A673 (cell line): Measurements from ENCODE around the gene LRBA. TPM values are rescaled to one million over a fixed set of nuclear protein-coding genes. Genes with fewer than 3 reads are reported as not detected.
"Not testable (repeated sequence)": the region's sequence is repeated elsewhere in the genome, so short reads cannot be mapped to it uniquely, and the experiment has no call there.

Experiments
- BruUV-seq: library from RNA; stranded (reverse); fragments of 400-500 nt; replicated peaks from 2 replicates; lab custom pipeline; 2021; lab: Mats Ljungman, UMichigan
- CTCF ChIA-PET: fragments of 300-600 bp; sonication (Branson Sonifier 250); formaldehyde crosslinking; loops from one replicate; lab custom pipeline; 2022; ENCODE audit warnings: antibody characterized with exemption; lab: Charles Lee
- POLR2A ChIA-PET: fragments of 300-600 bp; sonication (Branson Sonifier 250); formaldehyde crosslinking; loops from one replicate; lab custom pipeline; 2022; ENCODE audit warnings: antibody characterized with exemption; ENCODE audit not compliant: low non-redundant PET; lab: Charles Lee
- DNase-seq: peaks from one replicate; pipeline ENCODE4 v3.0.0-alpha.2; 2015; ENCODE audit warnings: low spot score
- H3K27ac ChIP-seq: fragments of 200-600 bp; sonication (generic); 2 replicates; pipeline ENCODE4 v1.5.1; 2016; ENCODE audit warnings: mixed run types, low read depth, mild to moderate bottlenecking, mixed read lengths, antibody characterized with exemption, low read length; ENCODE audit not compliant: poor library complexity, severe bottlenecking
- H3K27me3 ChIP-seq: fragments of 200-600 bp; sonication (generic); replicated peaks from 2 replicates; pipeline ENCODE4 v1.6.1; 2017; ENCODE audit warnings: mixed run types, low read depth, mild to moderate bottlenecking, mixed read lengths, antibody characterized with exemption, low read length; ENCODE audit not compliant: insufficient read depth, poor library complexity
- H3K36me3 ChIP-seq: fragments of 200-600 bp; sonication (generic); 2 replicates; pipeline ENCODE4 v1.6.1; 2016; ENCODE audit warnings: mixed run types, mild to moderate bottlenecking, mixed read lengths, antibody characterized with exemption, low read length; ENCODE audit not compliant: insufficient read depth, poor library complexity, severe bottlenecking
- H3K4me1 ChIP-seq: fragments of 200-600 bp; sonication (generic); 2 replicates; pipeline ENCODE4 v1.6.1; 2017; ENCODE audit warnings: mixed run types, mild to moderate bottlenecking, mixed read lengths, antibody characterized with exemption, low read length; ENCODE audit not compliant: insufficient read depth, poor library complexity, severe bottlenecking
- H3K4me3 ChIP-seq: fragments of 200-600 bp; sonication (generic); 2 replicates; pipeline ENCODE4 v1.5.1; 2016; ENCODE audit warnings: low read depth, mixed run types, mild to moderate bottlenecking, mixed read lengths, low read length; ENCODE audit not compliant: poor library complexity, severe bottlenecking
- H3K9me3 ChIP-seq: fragments of 200-600 bp; sonication (generic); 2 replicates; pipeline ENCODE4 v1.6.1; 2016; ENCODE audit warnings: mixed run types, low read depth, mild to moderate bottlenecking, mixed read lengths, antibody characterized with exemption, low read length; ENCODE audit not compliant: poor library complexity, severe bottlenecking
- CTCF ChIP-seq: fragments of 300-800, 200-600 bp; sonication (generic); conservative IDR thresholded peaks from 2 replicates; pipeline ENCODE4 v1.5.1; 2017; ENCODE audit warnings: low read depth, mild to moderate bottlenecking, antibody characterized with exemption, low read length, moderate library complexity, mixed read lengths
- EZH2 ChIP-seq: fragments of 200-600 bp; sonication (generic); IDR thresholded peaks from 2 replicates; pipeline ENCODE4 v1.6.1; 2017; ENCODE audit warnings: borderline replicate concordance, low read depth, mild to moderate bottlenecking, mixed read lengths, antibody characterized with exemption, low read length; ENCODE audit not compliant: poor library complexity, severe bottlenecking
- intact Hi-C: fragments of 100-400 bp; cut with micrococcal nuclease; formaldehyde crosslinking; loops from one replicate; pipeline ENCODE4 v1.10.0; 2022; ENCODE audit not compliant: unreplicated experiment
- total RNA-seq: library from RNA; stranded (reverse); gene quantifications from 2 replicates; pipeline ENCODE4 v1.2.3, GENCODE V29; 2021

The LRBA gene
- total RNA-seq, 1 experiment from 2014 or later = 35.7 TPM

DNA sequence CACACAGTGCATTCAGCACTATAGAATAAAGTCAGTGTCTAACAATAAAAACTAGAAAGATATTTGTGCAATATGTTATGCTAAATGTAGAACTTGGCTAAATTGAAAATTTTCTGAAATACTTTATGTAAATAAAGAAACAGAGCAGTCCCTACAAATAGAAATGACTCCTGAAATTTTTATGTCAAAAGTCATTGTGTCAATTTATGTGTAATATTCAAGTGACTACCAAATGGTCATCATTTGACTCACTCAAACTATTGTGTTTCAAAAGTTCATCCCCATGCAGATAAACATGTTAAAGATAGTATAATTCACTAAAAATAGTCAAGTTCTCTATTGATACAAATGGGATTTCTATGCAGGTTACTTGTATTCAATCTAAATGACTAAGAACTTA lies 17.9 kb downstream of the LRBA start:
- TF ChIP-seq CTCF = no peak
- no peak for TF ChIP-seq EZH2
- Histone ChIP-seq H3K36me3 (no peaks in the 10 kb centered on the region), H3K4me1 (peaks cover 6% of the 10 kb centered on the region), H3K27ac (no peak overlapping the region), H3K4me3 (no peak overlapping the region), H3K27me3 (no peaks in the 10 kb centered on the region), H3K9me3 (no peaks in the 10 kb centered on the region)
- intact Hi-C loops = no loop called here
- BruUV-seq = no TSS peak
- CTCF ChIA-PET = no interaction called here
- no peak for DNase-seq
- POLR2A ChIA-PET = no interaction called here

- DNase-seq = no peak
- intact Hi-C loops = no loop called here
- ChIA-PET CTCF (no interaction called here), POLR2A (no interaction called here)
- H3K27ac ChIP-seq = no peak overlapping the region
- no peak for TF ChIP-seq EZH2
- TF ChIP-seq CTCF = no peak
- no peaks in the 10 kb centered on the region for H3K36me3 ChIP-seq
- H3K4me3 ChIP-seq = no peak overlapping the region
- H3K9me3 ChIP-seq = no peaks in the 10 kb centered on the region
- H3K27me3 ChIP-seq = no peaks in the 10 kb centered on the region
- no TSS peak for BruUV-seq
- H3K4me1 ChIP-seq = peaks cover 6% of the 10 kb centered on the region
Observed at GRCh38 chr4:150994721-150995120, 20.4 kb downstream of the LRBA start.

DNA sequence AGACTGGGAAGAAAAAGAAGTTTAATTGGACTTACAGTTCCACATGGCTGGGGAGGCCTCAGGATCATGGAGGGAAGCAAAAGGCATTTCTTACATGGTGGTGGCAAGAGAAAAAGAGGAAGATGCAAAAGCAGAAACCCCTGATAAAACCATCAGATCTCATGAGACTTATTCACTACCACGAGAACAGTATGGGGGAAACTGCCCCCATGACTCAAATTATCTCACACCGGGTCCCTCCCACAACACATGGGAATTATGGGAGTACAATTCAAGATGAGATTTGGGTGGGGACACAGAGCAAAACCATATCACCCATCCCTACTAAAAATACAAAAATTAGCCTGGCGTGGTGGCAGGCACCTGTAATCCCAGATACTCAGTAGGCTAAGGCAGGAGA lies 21.5 kb downstream of the LRBA start:
- H3K27me3 ChIP-seq, H3K36me3 ChIP-seq, DNase-seq, intact Hi-C loops, POLR2A ChIA-PET, H3K4me3 ChIP-seq, H3K9me3 ChIP-seq, H3K4me1 ChIP-seq, H3K27ac ChIP-seq, BruUV-seq, CTCF ChIA-PET: not testable (repeated sequence)

- no peaks in the 10 kb centered on the region for H3K36me3 ChIP-seq
- DNase-seq = no peak
- no peak for TF ChIP-seq CTCF
- no peak for TF ChIP-seq EZH2
- intact Hi-C loops = no loop called here
- H3K27me3 ChIP-seq = no peaks in the 10 kb centered on the region
- no peak overlapping the region for H3K27ac ChIP-seq
- no peak overlapping the region for H3K4me3 ChIP-seq
- ChIA-PET CTCF (no interaction called here), POLR2A (no interaction called here)
- no peaks in the 10 kb centered on the region for H3K9me3 ChIP-seq
- no peaks in the 10 kb centered on the region for H3K4me1 ChIP-seq
- no TSS peak for BruUV-seq
Observed at GRCh38 chr4:150990993-150991392, 24.1 kb downstream of the LRBA start.
